ENCODE results near the gene PGF. TPM values are rescaled to one million over a fixed set of nuclear protein-coding genes. Genes with fewer than 3 reads are reported as not detected.

The PGF gene
- polyA plus RNA-seq, 1 donor (not counting 4 experiments of a cell fraction or from before 2014, with no cell fraction given): 16.5 TPM

GRCh38 chr14:74952697-74953484 is 2.5 kb downstream of the PGF start:
- DNase-seq (ENCODE audit: low read depth, low spot score) (peak; percentile 54), FAIRE-seq (peak; percentile 91)
- H3K4me2 ChIP-seq (ENCODE audit: control insufficient read depth, extremely low read depth, insufficient read depth, low read depth, low read length): peak overlapping the region; percentile 93
- H3K27ac ChIP-seq (ENCODE audit: control insufficient read depth, insufficient read depth, low read length): peak overlapping the region; percentile 17
- no peaks in the 10 kb centered on the region for H4K20me1 ChIP-seq (ENCODE audit: control insufficient read depth, extremely low read depth, insufficient read depth, low read length)
- no peaks in the 10 kb centered on the region for H3K9me3 ChIP-seq (ENCODE audit: control insufficient read depth, low read depth, low read length)
- dilution Hi-C loops (cut with MboI; ENCODE audit: extremely low pct_ligation_motif_present, low sequenced_read_pairs): no loop called here
- TF ChIP-seq EZH2 (IDR thresholded peaks at IDR 0.05; ENCODE audit: low read length) (no peak), CTCF (optimal IDR thresholded peaks at IDR 0.05 in 1 of 3, IDR thresholded peaks at IDR 0.05 in 1 of 3, conservative IDR thresholded peaks at IDR 0.05 in 1 of 3; ENCODE audit: extremely low read depth in 1 of 3, insufficient read depth in 2 of 3, low read length in 3 of 3) (peak in 1 of 3 experiments; percentile 16)
- no peak overlapping the region for H2AFZ ChIP-seq (ENCODE audit: control insufficient read depth, low read length)
- peak overlapping the region; percentile 72 to 85 (median 85) for H3K4me3 ChIP-seq (ENCODE audit: control insufficient read depth in 2 of 3, extremely low read depth in 1 of 3, insufficient read depth in 2 of 3, low read depth in 1 of 3, low read length in 3 of 3)
- peaks cover 32% of the 10 kb centered on the region for H3K4me1 ChIP-seq (ENCODE audit: control insufficient read depth, extremely low read depth, insufficient read depth, low read length)
- H3K79me2 ChIP-seq (ENCODE audit: control insufficient read depth, insufficient read depth, low read length): peaks cover 25% of the 10 kb centered on the region
- peak overlapping the region; percentile 60 for H3K9ac ChIP-seq (ENCODE audit: control insufficient read depth, extremely low read depth, insufficient read depth, low read length)
- H3K36me3 ChIP-seq (ENCODE audit: control insufficient read depth in 2 of 2, extremely low read depth in 1 of 2, insufficient read depth in 2 of 2, low read length in 2 of 2): peaks cover 9 to 21% of the 10 kb centered on the region in 2 experiments
- H3K27me3 ChIP-seq (ENCODE audit: control insufficient read depth, extremely low read depth, insufficient read depth, low read length): no peaks in the 10 kb centered on the region
- H3K9me1 ChIP-seq (ENCODE audit: control insufficient read depth, extremely low read depth, insufficient read depth, low read length): no peaks in the 10 kb centered on the region

- Histone ChIP-seq H3K9me3 (ENCODE audit: control insufficient read depth, low read depth, low read length) (no peaks in the 10 kb centered on the region), H3K9me1 (ENCODE audit: control insufficient read depth, extremely low read depth, insufficient read depth, low read length) (no peaks in the 10 kb centered on the region), H4K20me1 (ENCODE audit: control insufficient read depth, extremely low read depth, insufficient read depth, low read length) (no peaks in the 10 kb centered on the region), H3K36me3 (ENCODE audit: control insufficient read depth in 2 of 2, extremely low read depth in 1 of 2, insufficient read depth in 2 of 2, low read length in 2 of 2) (peaks cover 11 to 26% of the 10 kb centered on the region in 2 experiments), H3K9ac (ENCODE audit: control insufficient read depth, extremely low read depth, insufficient read depth, low read length) (peak overlapping the region; percentile 60), H3K4me1 (ENCODE audit: control insufficient read depth, extremely low read depth, insufficient read depth, low read length) (peaks cover 37% of the 10 kb centered on the region), H2AFZ (ENCODE audit: control insufficient read depth, low read length) (no peak overlapping the region), H3K4me3 (ENCODE audit: control insufficient read depth in 2 of 3, extremely low read depth in 1 of 3, insufficient read depth in 2 of 3, low read depth in 1 of 3, low read length in 3 of 3) (no peak overlapping the region), H3K4me2 (ENCODE audit: control insufficient read depth, extremely low read depth, insufficient read depth, low read depth, low read length) (peak overlapping the region; percentile 93), H3K79me2 (ENCODE audit: control insufficient read depth, insufficient read depth, low read length) (peaks cover 25% of the 10 kb centered on the region), H3K27ac (ENCODE audit: control insufficient read depth, insufficient read depth, low read length) (no peak overlapping the region), H3K27me3 (ENCODE audit: control insufficient read depth, extremely low read depth, insufficient read depth, low read length) (no peaks in the 10 kb centered on the region)
- dilution Hi-C loops (cut with MboI; ENCODE audit: extremely low pct_ligation_motif_present, low sequenced_read_pairs): no loop called here
- DNase-seq (ENCODE audit: low read depth, low spot score) (no peak), FAIRE-seq (no peak)
- no peak for TF ChIP-seq CTCF (optimal IDR thresholded peaks at IDR 0.05 in 1 of 3, IDR thresholded peaks at IDR 0.05 in 1 of 3, conservative IDR thresholded peaks at IDR 0.05 in 1 of 3; ENCODE audit: extremely low read depth in 1 of 3, insufficient read depth in 2 of 3, low read length in 3 of 3)
- no peak for TF ChIP-seq EZH2 (IDR thresholded peaks at IDR 0.05; ENCODE audit: low read length)
These were observed 3.2 kb downstream of the PGF start for GRCh38 chr14:74952180-74952665.

Measured in keratinocyte (primary cell).